DND-41 (cell line): ENCODE measurements around the gene ITGA11.

Experiments used
- ATAC-seq: fragments of 200-7000 bp; cut with Tn5 transposase; 3 replicates; pipeline ENCODE4 v1.9.1; 2021; ENCODE audit warnings: low read depth; ENCODE audit not compliant: insufficient read depth
- DNase-seq: peaks from one replicate; pipeline ENCODE4 v3.0.0-alpha.2; 2020
- H2AFZ ChIP-seq: 2 replicates; pipeline ENCODE4 v1.6.0; 2012; ENCODE audit warnings: low read depth, low read length
- H3K27ac ChIP-seq: 2 replicates; pipeline ENCODE4 v1.5.1; 2012; ENCODE audit warnings: low read length, inconsistent platforms
- H3K27me3 ChIP-seq: fragments of 200-600 bp; sonication (generic); 2 replicates; pipeline ENCODE4 v1.6.0; 2012; ENCODE audit warnings: low read length, mild to moderate bottlenecking, inconsistent platforms; ENCODE audit not compliant: insufficient read depth, poor library complexity
- H3K36me3 ChIP-seq: 2 replicates; pipeline ENCODE4 v1.5.1; 2012; ENCODE audit warnings: low read length, inconsistent platforms; ENCODE audit not compliant: insufficient read depth
- H3K4me1 ChIP-seq: 2 replicates; pipeline ENCODE4 v1.5.1; 2012; ENCODE audit warnings: mild to moderate bottlenecking, low read length; ENCODE audit not compliant: insufficient read depth
- H3K4me2 ChIP-seq: 2 replicates; pipeline ENCODE4 v1.6.0; 2012; ENCODE audit warnings: mild to moderate bottlenecking, moderate library complexity, low read length, inconsistent platforms; ENCODE audit not compliant: insufficient read depth
- H3K4me3 ChIP-seq, 2 experiments: fragments of 200-600 bp in 1 of 2; shearing (Covaris generic) in 1 of 2; 2 replicates each; pipeline ENCODE4 v1.5.1; 2012 to 2016; ENCODE audit warnings: inconsistent platforms in 2 of 2, low read length in 2 of 2, mild to moderate bottlenecking in 2 of 2, low read depth in 1 of 2, moderate library complexity in 1 of 2
- H3K79me2 ChIP-seq: 2 replicates; pipeline ENCODE4 v1.6.0; 2012; ENCODE audit warnings: low read length, inconsistent platforms; ENCODE audit not compliant: insufficient read depth
- H3K9ac ChIP-seq: 2 replicates; pipeline ENCODE4 v1.6.0; 2012; ENCODE audit warnings: low read depth, mild to moderate bottlenecking, inconsistent platforms, low read length, moderate library complexity
- H3K9me3 ChIP-seq: 2 replicates; pipeline ENCODE4 v1.5.1; 2012; ENCODE audit warnings: low read length, moderate library complexity, mild to moderate bottlenecking, inconsistent platforms; ENCODE audit not compliant: insufficient read depth, severe bottlenecking
- H4K20me1 ChIP-seq: 2 replicates; pipeline ENCODE4 v1.6.0; 2012; ENCODE audit warnings: low read length; ENCODE audit not compliant: insufficient read depth
- CTCF ChIP-seq: IDR thresholded peaks from 2 replicates; pipeline ENCODE4 v1.5.1; 2012; ENCODE audit warnings: borderline replicate concordance, low read length, moderate library complexity, mild to moderate bottlenecking; ENCODE audit not compliant: poor library complexity, severe bottlenecking; ENCODE audit errors: extremely low read depth
- EZH2 ChIP-seq: IDR thresholded peaks from 3 replicates; pipeline ENCODE4 v1.6.1; 2012; ENCODE audit warnings: borderline replicate concordance, low read depth, mild to moderate bottlenecking, moderate library complexity, low read length, inconsistent platforms; ENCODE audit not compliant: severe bottlenecking

ITGA11 gene

DNA sequence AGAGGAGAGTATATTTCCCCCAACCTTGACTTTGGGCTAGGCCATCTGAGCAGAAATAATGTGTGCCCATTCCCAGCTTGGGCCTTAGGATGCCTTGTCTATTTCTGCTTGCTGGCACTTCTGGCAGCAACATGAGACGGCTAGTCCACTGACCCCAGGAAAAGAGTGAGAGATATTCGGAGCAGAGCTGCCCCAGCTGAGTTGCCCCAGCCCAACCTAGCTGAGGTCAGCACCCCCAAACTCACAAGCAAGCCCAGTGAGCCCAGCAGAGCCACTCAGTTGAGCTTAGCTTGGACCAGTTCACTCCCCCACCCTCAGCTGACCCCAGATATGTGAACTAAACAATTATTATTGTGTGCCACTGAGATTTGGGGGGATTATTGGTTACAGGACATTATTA lies 20.2 kb downstream of the ITGA11 start:
- TF ChIP-seq EZH2: no peak
- no peaks in the 10 kb centered on the region for H3K4me1 ChIP-seq
- DNase-seq: no peak
- no peak overlapping the region for H2AFZ ChIP-seq
- no peaks in the 10 kb centered on the region for H3K36me3 ChIP-seq
- no peaks in the 10 kb centered on the region for H3K9me3 ChIP-seq
- no peak overlapping the region for H3K4me2 ChIP-seq
- H3K9ac ChIP-seq: no peak overlapping the region
- no peaks in the 10 kb centered on the region for H4K20me1 ChIP-seq
- no peak for ATAC-seq
- no peak overlapping the region for H3K4me3 ChIP-seq
- H3K79me2 ChIP-seq: no peaks in the 10 kb centered on the region
- no peak overlapping the region for H3K27ac ChIP-seq
- H3K27me3 ChIP-seq: no peaks in the 10 kb centered on the region

- Histone ChIP-seq H2AFZ (no peak overlapping the region), H3K9me3 (no peaks in the 10 kb centered on the region), H3K4me2 (no peak overlapping the region), H3K4me3 (no peak overlapping the region), H3K27me3 (no peaks in the 10 kb centered on the region), H3K4me1 (no peaks in the 10 kb centered on the region), H4K20me1 (no peaks in the 10 kb centered on the region), H3K9ac (no peak overlapping the region), H3K27ac (no peak overlapping the region), H3K36me3 (no peaks in the 10 kb centered on the region), H3K79me2 (no peaks in the 10 kb centered on the region)
- no peak for ATAC-seq
- no peak for TF ChIP-seq CTCF
- TF ChIP-seq EZH2: no peak
- no peak for DNase-seq
Observed at GRCh38 chr15:68411343-68411675, 20.7 kb downstream of the ITGA11 start.

DNA sequence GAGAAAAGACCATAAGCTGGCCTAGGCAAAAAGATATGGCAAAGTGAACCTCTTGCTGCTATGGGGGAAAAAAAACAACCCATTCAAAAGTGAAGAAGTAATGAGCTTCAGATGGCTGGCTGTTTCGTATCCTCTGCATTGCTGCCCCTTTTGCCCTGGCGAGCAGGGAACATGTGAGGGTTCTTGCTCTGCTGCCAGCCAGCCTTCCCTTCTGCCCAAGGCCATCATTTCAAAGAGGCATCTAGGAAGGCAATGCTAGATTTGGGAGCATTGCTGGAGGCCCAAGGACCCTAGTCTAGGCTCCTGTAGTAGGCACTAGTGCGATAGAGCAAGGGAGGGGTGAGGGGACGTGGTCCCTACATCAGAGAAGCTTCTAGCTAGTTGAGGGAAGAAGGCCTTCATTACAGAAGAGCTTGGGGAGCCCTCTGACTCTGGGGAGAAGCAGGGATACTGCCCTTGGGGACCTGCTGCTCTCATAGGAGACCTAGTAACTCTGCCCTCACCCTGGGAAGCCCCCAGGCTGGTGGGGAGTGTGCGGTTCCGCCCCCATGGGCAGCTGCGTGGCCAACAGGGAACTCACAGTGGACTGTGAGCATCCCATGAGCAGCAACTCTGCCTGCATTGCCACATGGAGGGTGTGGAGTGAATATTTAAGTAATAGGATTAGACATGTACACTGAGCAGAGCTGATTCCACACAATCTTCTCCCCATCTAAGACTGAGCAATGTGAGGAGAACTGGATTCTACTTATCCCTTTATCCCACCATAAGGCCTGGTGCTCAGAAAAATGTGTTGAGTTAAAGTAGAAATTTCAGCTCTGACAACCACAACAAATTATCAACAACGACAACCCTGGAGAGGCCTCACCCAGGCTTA lies 21.3 kb downstream of the ITGA11 start:
- no peak overlapping the region for H3K4me2 ChIP-seq
- DNase-seq (no peak), ATAC-seq (no peak)
- H4K20me1 ChIP-seq: no peaks in the 10 kb centered on the region
- no peaks in the 10 kb centered on the region for H3K4me1 ChIP-seq
- H3K27me3 ChIP-seq: no peaks in the 10 kb centered on the region
- no peak overlapping the region for H3K27ac ChIP-seq
- no peaks in the 10 kb centered on the region for H3K9me3 ChIP-seq
- TF ChIP-seq CTCF: no peak
- TF ChIP-seq EZH2: no peak
- H3K79me2 ChIP-seq: no peaks in the 10 kb centered on the region
- H2AFZ ChIP-seq: no peak overlapping the region
- H3K4me3 ChIP-seq: no peak overlapping the region
- no peaks in the 10 kb centered on the region for H3K36me3 ChIP-seq
- no peak overlapping the region for H3K9ac ChIP-seq

DNA sequence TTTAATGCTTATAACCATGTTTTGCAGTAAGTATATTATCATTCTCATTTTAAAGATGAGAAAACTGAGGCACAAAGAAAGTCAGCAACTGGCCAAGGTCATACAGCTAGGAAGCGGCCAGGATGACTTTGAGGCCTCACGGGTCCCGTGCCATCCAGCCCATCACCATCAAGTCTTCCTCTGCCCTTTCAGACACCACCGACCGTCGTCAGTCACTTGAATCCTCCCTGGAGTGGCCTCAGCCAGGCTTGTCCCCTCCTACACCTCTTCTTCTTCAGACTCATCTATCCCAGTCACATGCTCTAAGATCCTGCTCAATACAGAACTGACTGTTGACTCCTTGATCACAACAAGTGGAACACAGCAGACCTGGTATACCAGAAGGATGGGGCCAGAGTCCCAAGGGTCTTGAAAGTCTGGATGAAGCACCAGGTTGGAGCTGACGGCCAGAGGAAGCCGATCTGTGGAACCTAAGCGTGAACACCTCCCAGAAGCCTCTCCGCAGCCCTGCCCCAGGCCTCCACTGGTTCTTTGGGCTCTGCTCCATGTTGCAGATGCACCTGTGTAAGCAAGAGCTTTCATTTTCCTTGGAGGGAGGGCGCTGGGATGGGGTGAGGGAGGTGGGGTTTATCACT lies 22.1 kb downstream of the ITGA11 start:
- ATAC-seq: no peak
- Histone ChIP-seq H3K4me1 (no peaks in the 10 kb centered on the region), H3K4me2 (no peak overlapping the region), H3K36me3 (no peaks in the 10 kb centered on the region), H3K27ac (no peak overlapping the region), H3K79me2 (no peaks in the 10 kb centered on the region), H3K27me3 (no peaks in the 10 kb centered on the region), H3K4me3 (no peak overlapping the region), H2AFZ (no peak overlapping the region), H3K9me3 (no peaks in the 10 kb centered on the region), H4K20me1 (no peaks in the 10 kb centered on the region), H3K9ac (no peak overlapping the region)
- TF ChIP-seq EZH2: no peak
- TF ChIP-seq CTCF: no peak
- DNase-seq: no peak
